ENCODE measurements around the gene RAC3. TPM values are rescaled to one million over a fixed set of nuclear protein-coding genes. Genes with fewer than 3 reads are reported as not detected.

The RAC3 gene
- polyA plus RNA-seq, 2 of the 4 experiments (the other 2 are of a cell fraction) = 9.9 to 21.0 TPM

DNA sequence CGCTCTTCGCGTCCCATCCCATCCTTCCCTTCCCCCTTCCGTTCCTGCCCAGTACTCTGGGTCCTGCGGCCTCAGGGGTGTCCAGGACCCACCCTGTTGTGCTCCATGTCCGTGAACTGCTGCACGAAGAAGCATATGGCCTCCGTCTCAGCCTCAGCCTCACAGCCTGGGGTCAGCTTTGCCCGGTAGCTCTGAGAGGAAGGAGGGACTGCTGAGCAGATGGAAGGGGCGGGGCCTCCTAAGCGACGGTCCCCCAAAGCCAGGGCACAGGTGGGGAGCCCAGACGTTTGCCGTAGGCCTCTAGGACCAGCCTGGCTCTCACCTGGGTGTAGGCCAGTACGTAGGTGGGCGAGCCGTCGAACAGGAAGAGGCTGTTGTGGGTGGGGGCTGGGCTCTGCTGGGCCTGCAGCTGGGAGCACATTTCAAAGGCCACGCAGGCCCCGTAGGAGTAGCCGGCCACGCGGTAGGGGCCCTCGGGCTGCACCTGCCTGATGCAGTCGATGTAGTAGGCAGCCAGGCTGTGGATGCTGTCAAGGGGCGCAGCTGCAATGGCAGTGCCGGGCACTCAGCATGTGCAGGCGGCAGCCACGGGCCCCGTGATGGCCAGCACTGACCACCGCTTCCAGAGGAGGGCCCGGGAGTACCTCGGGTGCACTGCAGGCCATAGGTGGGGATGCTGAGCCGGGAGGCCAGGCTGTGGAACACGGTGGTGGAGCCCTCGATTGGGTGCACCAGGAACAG lies 48.7 kb downstream of the RAC3 start:
- Histone ChIP-seq H3K4me3 (no peak overlapping the region), H3K4me2 (no peak overlapping the region), H3K9me3 (no peaks in the 10 kb centered on the region), H3K4me1 (no peaks in the 10 kb centered on the region), H3K27ac (no peak overlapping the region)
- WGBS (ENCODE audit: missing lambda C conversion rate) = 94% methylated on average over 36 of the region's 36 CpGs
- ChIA-PET POLR2A (interaction anchor here (0.9 kb wide), 1 partner anchor 18 kb away, joined by 3 read pairs; no protein-coding TSS in a partner anchor), CTCF (interaction anchor here (0.7 to 3.4 kb wide), 8 partner anchors 9 to 121 kb away, joined by 3 to 21 read pairs (median 3); partner anchors contain the start of genes DCXR, FASN and RAC3)
- DNase-seq (ENCODE audit: low read depth in 1 of 2, low spot score in 1 of 2) (no peak), ATAC-seq (peak in 1 of 2 experiments; percentile 0; a peak in 1 of 6 replicates), FAIRE-seq (no peak)
- TF ChIP-seq CBX8 (IDR thresholded peaks at IDR 0.05) (no peak), JUN (IDR thresholded peaks at IDR 0.05) (peak in 1 of 2 experiments; percentile 29; a peak in 1 of 5 replicates)

DNA sequence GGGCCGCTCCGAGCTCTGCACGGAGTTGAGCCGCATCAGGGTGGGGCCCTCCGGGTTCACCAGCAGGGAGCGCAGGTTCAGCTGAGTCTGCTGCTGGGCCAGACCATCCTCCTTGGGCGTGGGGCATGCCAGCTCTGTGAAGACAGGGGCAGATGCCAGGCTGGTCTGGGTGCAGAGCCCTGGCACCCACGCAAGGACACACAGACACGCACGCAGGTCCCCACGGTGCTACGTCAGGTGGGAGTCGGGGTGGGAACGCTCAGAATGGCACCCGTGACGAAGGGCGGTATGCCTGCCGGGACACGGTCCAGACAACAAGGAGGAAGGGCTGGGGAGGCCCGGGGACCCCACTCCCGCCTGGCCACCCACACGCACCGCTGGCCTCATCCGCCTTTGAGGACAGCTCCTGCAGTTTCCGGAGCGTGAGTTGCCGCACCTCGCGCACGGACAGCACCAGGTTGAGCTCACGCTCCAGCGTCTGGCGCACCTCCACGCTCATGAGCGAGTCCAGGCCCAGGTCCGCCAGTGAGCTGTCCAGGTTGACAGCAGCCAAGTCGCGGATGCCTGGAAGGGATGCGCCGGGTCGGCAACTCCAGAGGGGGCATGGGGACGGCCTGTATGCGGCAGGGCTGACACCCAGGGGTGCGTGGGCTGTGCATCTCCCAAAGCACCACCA lies 49.4 kb downstream of the RAC3 start:
- ChIA-PET CTCF (interaction anchor here (0.7 to 3.4 kb wide), 8 partner anchors 8 to 61 kb away, joined by 3 to 21 read pairs (median 3); partner anchors contain the start of genes DCXR, FASN and RAC3), POLR2A (interaction anchor here (0.9 kb wide), 1 partner anchor 18 kb away, joined by 3 read pairs; no protein-coding TSS in a partner anchor)
- H3K4me2 ChIP-seq = no peak overlapping the region
- no peak for DNase-seq (ENCODE audit: low read depth in 1 of 2, low spot score in 1 of 2)
- no peak for FAIRE-seq
- ATAC-seq = peak; percentile 0 to 1; a peak in 1 of 6 replicates
- TF ChIP-seq TFCP2L1 (CRISPR knock-in tag; IDR thresholded peaks at IDR 0.05) = no peak
- no peak for TF ChIP-seq POLR2AphosphoS2 (conservative IDR thresholded peaks at IDR 0.05; ENCODE audit: low read length)
- no peak for TF ChIP-seq JUNB (IDR thresholded peaks at IDR 0.05)
- TF ChIP-seq, protein P1, sequence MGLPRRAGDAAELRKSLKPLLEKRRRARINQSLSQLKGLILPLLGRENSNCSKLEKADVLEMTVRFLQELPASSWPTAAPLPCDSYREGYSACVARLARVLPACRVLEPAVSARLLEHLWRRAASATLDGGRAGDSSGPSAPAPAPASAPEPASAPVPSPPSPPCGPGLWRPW (IDR thresholded peaks at IDR 0.05) = no peak
- no peak for TF ChIP-seq EP300 (IDR thresholded peaks at IDR 0.05)
- TF ChIP-seq PBX3 (IDR thresholded peaks at IDR 0.05) = no peak
- H3K4me1 ChIP-seq = no peaks in the 10 kb centered on the region
- H3K9me3 ChIP-seq = no peaks in the 10 kb centered on the region
- no peak overlapping the region for H3K27ac ChIP-seq
- 95% methylated on average over 43 of the region's 44 CpGs for WGBS (ENCODE audit: missing lambda C conversion rate)
- no peak overlapping the region for H3K4me3 ChIP-seq

DNA sequence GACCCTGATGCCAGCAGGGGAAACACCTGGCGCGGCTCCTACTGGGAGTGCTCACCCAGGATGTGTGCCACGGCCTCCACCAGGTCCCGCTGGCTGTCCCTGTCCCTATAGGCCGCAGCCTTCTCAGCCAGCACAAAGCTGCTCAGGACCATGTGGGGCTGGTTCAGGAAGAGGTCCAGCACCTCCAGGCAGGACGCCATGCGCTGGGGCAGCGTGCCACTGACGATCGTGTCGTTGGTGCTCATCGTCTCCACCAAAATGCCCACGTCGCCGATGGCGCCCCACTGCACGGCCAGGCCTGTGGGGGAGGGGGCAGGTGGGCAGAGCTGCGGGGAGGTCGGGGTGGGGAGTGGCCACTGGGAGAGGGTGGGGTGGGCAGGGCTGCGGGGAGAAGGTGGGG lies 50.1 kb downstream of the RAC3 start:
- TF ChIP-seq MAZ (IDR thresholded peaks at IDR 0.05; ENCODE audit: borderline replicate concordance, low read depth, low read length) (no peak), BHLHE40 (IDR thresholded peaks at IDR 0.05; ENCODE audit: low read depth, low read length) (no peak), ZFP36 (IDR thresholded peaks at IDR 0.05; ENCODE audit: borderline replicate concordance, partially characterized antibody) (no peak), MAFK (IDR thresholded peaks at IDR 0.05; ENCODE audit: partially characterized antibody) (no peak), EHMT2 (IDR thresholded peaks at IDR 0.05; ENCODE audit: low read depth) (no peak), EP300 (IDR thresholded peaks at IDR 0.05) (no peak), RCOR1 (IDR thresholded peaks at IDR 0.05; ENCODE audit: low read depth, low read length) (no peak), E2F6 (IDR thresholded peaks at IDR 0.05; ENCODE audit: borderline replicate concordance, low read depth) (no peak), ZC3H11A (IDR thresholded peaks at IDR 0.05) (no peak), ZNF302 (CRISPR knock-in tag; IDR thresholded peaks at IDR 0.05) (no peak), NPAS2 (CRISPR knock-in tag; IDR thresholded peaks at IDR 0.05; ENCODE audit: borderline replicate concordance) (no peak), HOXB13 (CRISPR knock-in tag; IDR thresholded peaks at IDR 0.05; ENCODE audit: low read depth) (no peak), CBX2 (IDR thresholded peaks at IDR 0.05; ENCODE audit: borderline replicate concordance, low read depth) (no peak)
- TF ChIP-seq, protein P2, sequence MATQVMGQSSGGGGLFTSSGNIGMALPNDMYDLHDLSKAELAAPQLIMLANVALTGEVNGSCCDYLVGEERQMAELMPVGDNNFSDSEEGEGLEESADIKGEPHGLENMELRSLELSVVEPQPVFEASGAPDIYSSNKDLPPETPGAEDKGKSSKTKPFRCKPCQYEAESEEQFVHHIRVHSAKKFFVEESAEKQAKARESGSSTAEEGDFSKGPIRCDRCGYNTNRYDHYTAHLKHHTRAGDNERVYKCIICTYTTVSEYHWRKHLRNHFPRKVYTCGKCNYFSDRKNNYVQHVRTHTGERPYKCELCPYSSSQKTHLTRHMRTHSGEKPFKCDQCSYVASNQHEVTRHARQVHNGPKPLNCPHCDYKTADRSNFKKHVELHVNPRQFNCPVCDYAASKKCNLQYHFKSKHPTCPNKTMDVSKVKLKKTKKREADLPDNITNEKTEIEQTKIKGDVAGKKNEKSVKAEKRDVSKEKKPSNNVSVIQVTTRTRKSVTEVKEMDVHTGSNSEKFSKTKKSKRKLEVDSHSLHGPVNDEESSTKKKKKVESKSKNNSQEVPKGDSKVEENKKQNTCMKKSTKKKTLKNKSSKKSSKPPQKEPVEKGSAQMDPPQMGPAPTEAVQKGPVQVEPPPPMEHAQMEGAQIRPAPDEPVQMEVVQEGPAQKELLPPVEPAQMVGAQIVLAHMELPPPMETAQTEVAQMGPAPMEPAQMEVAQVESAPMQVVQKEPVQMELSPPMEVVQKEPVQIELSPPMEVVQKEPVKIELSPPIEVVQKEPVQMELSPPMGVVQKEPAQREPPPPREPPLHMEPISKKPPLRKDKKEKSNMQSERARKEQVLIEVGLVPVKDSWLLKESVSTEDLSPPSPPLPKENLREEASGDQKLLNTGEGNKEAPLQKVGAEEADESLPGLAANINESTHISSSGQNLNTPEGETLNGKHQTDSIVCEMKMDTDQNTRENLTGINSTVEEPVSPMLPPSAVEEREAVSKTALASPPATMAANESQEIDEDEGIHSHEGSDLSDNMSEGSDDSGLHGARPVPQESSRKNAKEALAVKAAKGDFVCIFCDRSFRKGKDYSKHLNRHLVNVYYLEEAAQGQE (IDR thresholded peaks at IDR 0.05) = no peak
- TF ChIP-seq, protein P3, sequence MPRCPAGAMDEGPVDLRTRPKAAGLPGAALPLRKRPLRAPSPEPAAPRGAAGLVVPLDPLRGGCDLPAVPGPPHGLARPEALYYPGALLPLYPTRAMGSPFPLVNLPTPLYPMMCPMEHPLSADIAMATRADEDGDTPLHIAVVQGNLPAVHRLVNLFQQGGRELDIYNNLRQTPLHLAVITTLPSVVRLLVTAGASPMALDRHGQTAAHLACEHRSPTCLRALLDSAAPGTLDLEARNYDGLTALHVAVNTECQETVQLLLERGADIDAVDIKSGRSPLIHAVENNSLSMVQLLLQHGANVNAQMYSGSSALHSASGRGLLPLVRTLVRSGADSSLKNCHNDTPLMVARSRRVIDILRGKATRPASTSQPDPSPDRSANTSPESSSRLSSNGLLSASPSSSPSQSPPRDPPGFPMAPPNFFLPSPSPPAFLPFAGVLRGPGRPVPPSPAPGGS (IDR thresholded peaks at IDR 0.05) = no peak
- DNase-seq (ENCODE audit: low read depth in 1 of 2, low spot score in 1 of 2) = no peak
- Histone ChIP-seq H3K4me1 (no peaks in the 10 kb centered on the region), H3K4me3 (no peak overlapping the region), H3K9me3 (no peaks in the 10 kb centered on the region), H3K27ac (no peak overlapping the region), H3K4me2 (no peak overlapping the region)
- ATAC-seq = no peak
- WGBS (ENCODE audit: missing lambda C conversion rate) = 96% methylated on average over 13 of the region's 20 CpGs
- POLR2A ChIA-PET = interaction anchor here (0.6 kb wide), 1 partner anchor 11 kb away, joined by 7 read pairs; no protein-coding TSS in a partner anchor
- no peak for FAIRE-seq
- CTCF ChIA-PET = interaction anchor here (0.8 to 3.4 kb wide), 5 partner anchors 15 to 51 kb away, joined by 3 to 21 read pairs (median 3); partner anchors contain the start of gene RAC3

Measured in A549 (cell line).